ENCODE data around the gene ZCCHC2. TPM values are rescaled to one million over a fixed set of nuclear protein-coding genes. Genes with fewer than 3 reads are reported as not detected.

Gene ZCCHC2
- total RNA-seq, 1 donor from 2014 or later = 14.8 TPM

DNA sequence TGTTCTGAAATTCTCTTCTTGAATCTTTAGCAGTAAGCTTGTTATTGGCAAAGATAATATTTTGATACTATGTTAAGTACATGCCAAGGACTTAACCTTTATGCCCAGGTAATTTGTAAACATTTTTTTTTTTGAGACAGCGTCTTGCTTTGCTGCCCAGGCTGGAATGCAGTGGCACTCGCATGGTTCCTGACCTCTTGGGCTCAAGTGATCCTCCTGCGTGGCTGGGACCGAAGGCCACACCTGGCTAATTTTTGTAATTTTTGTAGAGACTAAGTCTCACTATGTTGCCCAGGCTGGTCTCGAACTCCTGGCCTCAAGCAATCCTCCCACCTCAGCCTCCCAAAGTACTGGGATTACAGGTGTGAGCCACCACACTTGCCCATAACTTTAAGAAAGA is 35.7 kb upstream of the ZCCHC2 start:
- DNase-seq (ENCODE audit: low read depth) = no peak
- no peak overlapping the region for H3K4me3 ChIP-seq (ENCODE audit: low read depth, low read length)
- no peak for TF ChIP-seq CTCF (conservative IDR thresholded peaks at IDR 0.05; ENCODE audit: low read depth, low read length)

- no peak for TF ChIP-seq CTCF (conservative IDR thresholded peaks at IDR 0.05; ENCODE audit: low read depth, low read length)
- no peak overlapping the region for H3K4me3 ChIP-seq (ENCODE audit: low read depth, low read length)
- no peak for DNase-seq (ENCODE audit: low read depth)
Measured at GRCh38 chr18:62490967-62491695, 31.7 kb upstream of the ZCCHC2 start.

- no peak overlapping the region for H3K4me3 ChIP-seq (ENCODE audit: low read depth, low read length)
- no peak for DNase-seq (ENCODE audit: low read depth)
- TF ChIP-seq CTCF (conservative IDR thresholded peaks at IDR 0.05; ENCODE audit: low read depth, low read length) = no peak
Measured at GRCh38 chr18:62493033-62493862, 29.6 kb upstream of the ZCCHC2 start.

- DNase-seq (ENCODE audit: low read depth) = no peak
- no peak for TF ChIP-seq CTCF (conservative IDR thresholded peaks at IDR 0.05; ENCODE audit: low read depth, low read length)
- no peak overlapping the region for H3K4me3 ChIP-seq (ENCODE audit: low read depth, low read length)
Measured at GRCh38 chr18:62494764-62495163, 28.1 kb upstream of the ZCCHC2 start.

DNA sequence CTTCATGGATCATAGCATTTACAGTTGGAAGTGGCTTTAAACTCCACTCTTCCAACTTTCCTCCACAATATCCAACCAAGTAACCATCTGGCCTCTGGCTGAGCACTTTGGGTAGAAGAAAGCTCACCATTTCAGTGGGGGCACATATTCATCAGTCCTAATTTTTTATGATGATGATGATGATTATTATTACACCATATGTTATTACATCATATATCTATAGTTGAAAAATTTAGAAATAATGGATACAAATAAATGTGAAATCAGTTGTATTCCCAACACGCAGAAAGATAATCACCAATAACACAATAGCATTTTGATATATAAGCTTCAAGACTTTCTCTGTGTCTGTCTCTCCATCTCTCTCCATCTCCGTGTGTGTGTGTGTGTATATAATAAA is 26.6 kb upstream of the ZCCHC2 start:
- no peak for DNase-seq (ENCODE audit: low read depth)
- no peak for TF ChIP-seq CTCF (conservative IDR thresholded peaks at IDR 0.05; ENCODE audit: low read depth, low read length)
- no peak overlapping the region for H3K4me3 ChIP-seq (ENCODE audit: low read depth, low read length)

GRCh38 chr18:62497190-62497772 is 25.5 kb upstream of the ZCCHC2 start:
- DNase-seq (ENCODE audit: low read depth) = no peak
- no peak overlapping the region for H3K4me3 ChIP-seq (ENCODE audit: low read depth, low read length)
- TF ChIP-seq CTCF (conservative IDR thresholded peaks at IDR 0.05; ENCODE audit: low read depth, low read length) = no peak

Measured in epithelial cell of proximal tubule (primary cell).